ENCODE measurements around the gene GATA3. TPM values are rescaled to one million over a fixed set of nuclear protein-coding genes. Genes with fewer than 3 reads are reported as not detected.

Gene GATA3
- total and polyA plus RNA-seq, 2 of the 8 experiments (the other 6 are each of a cell fraction or from before 2014, with no cell fraction given): 0.02 to 0.43 TPM

DNA sequence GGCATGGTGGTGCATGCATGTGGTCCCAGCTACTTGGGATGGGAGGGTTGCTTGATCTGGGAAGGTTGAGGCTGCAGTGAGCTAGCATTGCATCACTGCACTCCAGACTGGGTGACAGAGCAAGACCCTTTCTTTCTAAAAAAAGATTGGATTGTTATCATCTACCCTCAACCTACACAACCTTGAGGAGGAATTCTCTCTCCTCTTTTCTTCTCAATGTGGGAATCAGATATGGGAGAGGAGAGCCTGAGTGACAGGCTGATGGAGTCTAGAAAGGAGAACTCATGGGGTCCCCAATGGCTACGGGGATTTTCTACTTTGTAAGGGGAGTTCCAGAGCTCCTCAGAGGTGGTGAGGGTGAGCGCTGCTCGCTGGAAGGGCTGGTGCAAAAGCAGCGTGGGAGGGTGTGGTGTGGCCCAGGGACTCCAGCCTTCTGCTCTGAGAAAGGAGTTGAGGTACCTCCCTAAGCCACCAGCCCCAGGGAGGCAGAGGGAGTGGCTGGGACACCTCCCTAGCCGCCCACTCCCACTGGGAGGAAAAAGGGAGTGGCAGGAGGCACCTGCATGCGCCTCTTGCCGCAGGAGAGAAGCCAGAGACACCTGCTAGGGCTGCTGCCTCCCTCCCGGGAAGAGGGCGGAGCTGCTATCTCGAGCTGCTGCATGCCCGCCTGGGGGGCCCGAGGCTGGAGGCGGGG lies 48.4 kb downstream of the GATA3 start (continued):
- TF ChIP-seq CHD7 (IDR thresholded peaks at IDR 0.05; ENCODE audit: insufficient replicate concordance, low read length) (no peak), KDM4A (IDR thresholded peaks at IDR 0.05; ENCODE audit: low read depth, low read length, severe bottlenecking) (no peak), USF2 (IDR thresholded peaks at IDR 0.05; ENCODE audit: low read length) (no peak), E2F6 (IDR thresholded peaks at IDR 0.05) (no peak)

Data from H1 (cell line).